Mammary epithelial cell (primary cell): ENCODE data around the gene ARHGAP1.

Experiments
- EZH2 ChIP-seq: IDR thresholded peaks from 2 replicates; pipeline ENCODE4 v1.6.1; 2012; ENCODE audit warnings: low read length, inconsistent platforms, borderline replicate concordance
- TF ChIP-seq, protein P1 (sequence below), 2 donors: IDR thresholded peaks in 1 of 2; conservative IDR thresholded peaks in 1 of 2; 2 replicates each; pipeline ENCODE4 v1.5.1; 2011 to 2012; ENCODE audit warnings: inconsistent platforms in 2 of 2, low read length in 2 of 2, mild to moderate bottlenecking in 2 of 2, control low read depth in 1 of 2, low read depth in 1 of 2; ENCODE audit not compliant: insufficient read depth in 1 of 2; ENCODE audit errors: extremely low read depth in 1 of 2

DNA sequence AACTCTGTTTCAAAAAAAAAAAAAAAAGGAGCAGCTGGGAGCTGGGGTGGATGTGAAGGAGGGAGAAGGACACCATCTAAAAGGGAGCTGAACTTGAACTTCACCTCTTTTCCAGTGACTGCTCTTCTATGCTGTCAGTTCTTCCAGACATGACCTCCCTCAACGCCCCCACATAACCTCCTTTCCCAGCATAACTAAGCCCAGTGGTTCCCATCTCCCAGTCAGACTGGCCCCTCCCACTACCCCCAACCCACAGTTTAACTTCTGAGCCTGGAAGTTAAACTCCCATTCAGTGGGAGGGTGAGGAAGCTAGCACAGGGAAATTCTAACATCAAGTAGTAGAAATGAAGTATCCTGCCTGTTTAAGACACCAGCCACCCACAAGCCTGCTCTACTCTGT lies 1.8 kb downstream of the ARHGAP1 start:
- TF ChIP-seq EZH2 = no peak
- TF ChIP-seq, protein P1, sequence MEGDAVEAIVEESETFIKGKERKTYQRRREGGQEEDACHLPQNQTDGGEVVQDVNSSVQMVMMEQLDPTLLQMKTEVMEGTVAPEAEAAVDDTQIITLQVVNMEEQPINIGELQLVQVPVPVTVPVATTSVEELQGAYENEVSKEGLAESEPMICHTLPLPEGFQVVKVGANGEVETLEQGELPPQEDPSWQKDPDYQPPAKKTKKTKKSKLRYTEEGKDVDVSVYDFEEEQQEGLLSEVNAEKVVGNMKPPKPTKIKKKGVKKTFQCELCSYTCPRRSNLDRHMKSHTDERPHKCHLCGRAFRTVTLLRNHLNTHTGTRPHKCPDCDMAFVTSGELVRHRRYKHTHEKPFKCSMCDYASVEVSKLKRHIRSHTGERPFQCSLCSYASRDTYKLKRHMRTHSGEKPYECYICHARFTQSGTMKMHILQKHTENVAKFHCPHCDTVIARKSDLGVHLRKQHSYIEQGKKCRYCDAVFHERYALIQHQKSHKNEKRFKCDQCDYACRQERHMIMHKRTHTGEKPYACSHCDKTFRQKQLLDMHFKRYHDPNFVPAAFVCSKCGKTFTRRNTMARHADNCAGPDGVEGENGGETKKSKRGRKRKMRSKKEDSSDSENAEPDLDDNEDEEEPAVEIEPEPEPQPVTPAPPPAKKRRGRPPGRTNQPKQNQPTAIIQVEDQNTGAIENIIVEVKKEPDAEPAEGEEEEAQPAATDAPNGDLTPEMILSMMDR (conservative IDR thresholded peaks at IDR 0.05 in 1 of 2, IDR thresholded peaks at IDR 0.05 in 1 of 2; ENCODE audit: extremely low read depth in 1 of 2, insufficient read depth in 1 of 2, low read depth in 1 of 2, low read length in 2 of 2) = no peak
